Gastroesophageal sphincter (tissue), 3 donors: ENCODE results near the gene KYAT1.

Experiments used
- POLR2AphosphoS5 ChIP-seq: sonication (generic); formaldehyde crosslinking; IDR thresholded peaks from one replicate; pipeline ENCODE4 v1.6.1; 2017; ENCODE audit warnings: antibody characterized with exemption
- TF ChIP-seq, protein P1 (sequence below), 4 experiments: fragments of 200-600 bp in 2 of 4; fragments of 450-650 bp in 2 of 4; sonication (generic) in 1 of 4; IDR thresholded peaks; one replicate each; pipeline ENCODE4 v1.5.1; 2017 to 2019; ENCODE audit warnings: antibody characterized with exemption in 4 of 4, mild to moderate bottlenecking in 2 of 4, moderate library complexity in 2 of 4

DNA sequence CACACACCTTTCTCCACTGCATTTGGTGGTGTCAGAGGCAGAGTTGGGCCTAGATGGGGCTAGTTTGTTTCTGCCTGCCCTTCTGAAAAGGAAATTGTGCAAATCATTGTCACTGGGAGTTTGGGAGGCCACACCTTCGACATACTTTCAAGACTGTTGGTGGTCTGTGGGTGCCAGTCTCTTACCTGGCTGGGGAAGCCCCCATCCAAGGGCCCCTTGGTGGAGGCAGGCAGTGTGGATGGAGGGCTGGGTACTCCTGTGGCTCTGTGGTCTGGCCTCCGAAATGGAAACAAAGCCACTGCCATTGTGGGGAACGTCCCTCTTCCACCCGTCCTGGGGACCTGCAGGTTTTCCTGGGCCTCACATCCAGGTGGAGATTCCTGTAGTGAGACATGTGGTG, 28.1 kb upstream of the KYAT1 start:
- TF ChIP-seq, protein P1, sequence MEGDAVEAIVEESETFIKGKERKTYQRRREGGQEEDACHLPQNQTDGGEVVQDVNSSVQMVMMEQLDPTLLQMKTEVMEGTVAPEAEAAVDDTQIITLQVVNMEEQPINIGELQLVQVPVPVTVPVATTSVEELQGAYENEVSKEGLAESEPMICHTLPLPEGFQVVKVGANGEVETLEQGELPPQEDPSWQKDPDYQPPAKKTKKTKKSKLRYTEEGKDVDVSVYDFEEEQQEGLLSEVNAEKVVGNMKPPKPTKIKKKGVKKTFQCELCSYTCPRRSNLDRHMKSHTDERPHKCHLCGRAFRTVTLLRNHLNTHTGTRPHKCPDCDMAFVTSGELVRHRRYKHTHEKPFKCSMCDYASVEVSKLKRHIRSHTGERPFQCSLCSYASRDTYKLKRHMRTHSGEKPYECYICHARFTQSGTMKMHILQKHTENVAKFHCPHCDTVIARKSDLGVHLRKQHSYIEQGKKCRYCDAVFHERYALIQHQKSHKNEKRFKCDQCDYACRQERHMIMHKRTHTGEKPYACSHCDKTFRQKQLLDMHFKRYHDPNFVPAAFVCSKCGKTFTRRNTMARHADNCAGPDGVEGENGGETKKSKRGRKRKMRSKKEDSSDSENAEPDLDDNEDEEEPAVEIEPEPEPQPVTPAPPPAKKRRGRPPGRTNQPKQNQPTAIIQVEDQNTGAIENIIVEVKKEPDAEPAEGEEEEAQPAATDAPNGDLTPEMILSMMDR (IDR thresholded peaks at IDR 0.05), result no peak
- TF ChIP-seq POLR2AphosphoS5, result no peak
